Trophoblast cell (in vitro differentiated cells and primary cell): ENCODE results near the gene CD40.

ENCODE experiments used
- DNase-seq, 2 donors: peaks; one replicate each; pipeline ENCODE4 v3.0.0-alpha.2; 2016
- H2AFZ ChIP-seq: 2 replicates; pipeline ENCODE4 v1.6.1; 2013; ENCODE audit warnings: low read length, moderate library complexity, mild to moderate bottlenecking; ENCODE audit not compliant: insufficient read depth, poor library complexity
- H2AK5ac ChIP-seq: 2 replicates; pipeline ENCODE4 v1.6.1; 2013; ENCODE audit warnings: mild to moderate bottlenecking, low read length
- H2BK120ac ChIP-seq: 2 replicates; pipeline ENCODE4 v1.6.1; 2013; ENCODE audit warnings: low read length, mild to moderate bottlenecking, moderate library complexity; ENCODE audit not compliant: insufficient read depth, poor library complexity
- H2BK12ac ChIP-seq: 2 replicates; pipeline ENCODE4 v1.6.1; 2013; ENCODE audit warnings: mild to moderate bottlenecking, low read length, moderate library complexity
- H2BK5ac ChIP-seq: 2 replicates; pipeline ENCODE4 v1.6.1; 2013; ENCODE audit warnings: low read length, low read depth, moderate library complexity, mild to moderate bottlenecking; ENCODE audit not compliant: poor library complexity
- H3K14ac ChIP-seq: 2 replicates; pipeline ENCODE4 v1.6.1; 2013; ENCODE audit warnings: mild to moderate bottlenecking, low read length
- H3K18ac ChIP-seq: 2 replicates; pipeline ENCODE4 v1.6.1; 2013; ENCODE audit warnings: mild to moderate bottlenecking, low read length
- H3K23ac ChIP-seq: 2 replicates; pipeline ENCODE4 v1.6.1; 2013; ENCODE audit warnings: low read length
- H3K27ac ChIP-seq: 2 replicates; pipeline ENCODE4 v1.5.1; 2013; ENCODE audit warnings: low read depth, mild to moderate bottlenecking, inconsistent platforms, low read length, moderate library complexity
- H3K27me3 ChIP-seq: 2 replicates; pipeline ENCODE4 v1.6.1; 2013; ENCODE audit warnings: inconsistent platforms, mild to moderate bottlenecking, low read length, moderate library complexity; ENCODE audit not compliant: insufficient read depth
- H3K36me3 ChIP-seq, 2 experiments: 1 replicate in 1 of 2; 2 replicates in 1 of 2; pipeline ENCODE4 v1.6.1; 2013; ENCODE audit warnings: low read length in 2 of 2, mild to moderate bottlenecking in 2 of 2, moderate library complexity in 1 of 2; ENCODE audit not compliant: insufficient read depth in 2 of 2, control insufficient read depth in 1 of 2
- H3K4ac ChIP-seq: 2 replicates; pipeline ENCODE4 v1.6.1; 2013; ENCODE audit warnings: low read depth, mild to moderate bottlenecking, low read length, moderate library complexity
- H3K4me1 ChIP-seq, 2 experiments: 1 replicate in 1 of 2; 2 replicates in 1 of 2; pipeline ENCODE4 v1.6.1; 2013; ENCODE audit warnings: low read length in 2 of 2, mild to moderate bottlenecking in 2 of 2, moderate library complexity in 1 of 2; ENCODE audit not compliant: insufficient read depth in 2 of 2, control insufficient read depth in 1 of 2
- H3K4me2 ChIP-seq: 2 replicates; pipeline ENCODE4 v1.6.1; 2013; ENCODE audit warnings: inconsistent platforms, mild to moderate bottlenecking, low read length, moderate library complexity
- H3K4me3 ChIP-seq: 2 replicates; pipeline ENCODE4 v1.5.1; 2013; ENCODE audit warnings: mild to moderate bottlenecking, low read depth, low read length, inconsistent platforms
- H3K79me1 ChIP-seq: one replicate; pipeline ENCODE4 v1.6.1; 2013; ENCODE audit warnings: low read length
- H3K79me2 ChIP-seq: 2 replicates; pipeline ENCODE4 v1.6.1; 2013; ENCODE audit warnings: low read length, mild to moderate bottlenecking; ENCODE audit not compliant: control insufficient read depth, insufficient read depth, poor library complexity
- H3K9ac ChIP-seq: 2 replicates; pipeline ENCODE4 v1.6.1; 2013; ENCODE audit warnings: mild to moderate bottlenecking, low read length
- H3K9me3 ChIP-seq: 2 replicates; pipeline ENCODE4 v1.6.1; 2013; ENCODE audit warnings: low read depth, mild to moderate bottlenecking, control low read depth, inconsistent platforms, low read length; ENCODE audit not compliant: insufficient read depth
- H4K12ac ChIP-seq: 2 replicates; pipeline ENCODE4 v1.6.1; 2013; ENCODE audit warnings: low read depth, mild to moderate bottlenecking, low read length, moderate library complexity
- H4K8ac ChIP-seq: 2 replicates; pipeline ENCODE4 v1.6.1; 2013; ENCODE audit warnings: low read depth, mild to moderate bottlenecking, low read length, moderate library complexity
- H4K91ac ChIP-seq: one replicate; pipeline ENCODE4 v1.6.1; 2013; ENCODE audit warnings: low read depth, mild to moderate bottlenecking, low read length, moderate library complexity
- WGBS: extraction: QIAGEN DNeasy Blood & Tissue Kit; methylation state at CpG from one replicate; pipeline ENCODE4 v1.1.7; 2013; ENCODE audit warnings: missing lambda C conversion rate; ENCODE audit not compliant: insufficient read length, insufficient coverage; ENCODE audit errors: extremely low coverage; 5-methylcytosine and 5-hydroxymethylcytosine counted together

CD40 gene

DNA sequence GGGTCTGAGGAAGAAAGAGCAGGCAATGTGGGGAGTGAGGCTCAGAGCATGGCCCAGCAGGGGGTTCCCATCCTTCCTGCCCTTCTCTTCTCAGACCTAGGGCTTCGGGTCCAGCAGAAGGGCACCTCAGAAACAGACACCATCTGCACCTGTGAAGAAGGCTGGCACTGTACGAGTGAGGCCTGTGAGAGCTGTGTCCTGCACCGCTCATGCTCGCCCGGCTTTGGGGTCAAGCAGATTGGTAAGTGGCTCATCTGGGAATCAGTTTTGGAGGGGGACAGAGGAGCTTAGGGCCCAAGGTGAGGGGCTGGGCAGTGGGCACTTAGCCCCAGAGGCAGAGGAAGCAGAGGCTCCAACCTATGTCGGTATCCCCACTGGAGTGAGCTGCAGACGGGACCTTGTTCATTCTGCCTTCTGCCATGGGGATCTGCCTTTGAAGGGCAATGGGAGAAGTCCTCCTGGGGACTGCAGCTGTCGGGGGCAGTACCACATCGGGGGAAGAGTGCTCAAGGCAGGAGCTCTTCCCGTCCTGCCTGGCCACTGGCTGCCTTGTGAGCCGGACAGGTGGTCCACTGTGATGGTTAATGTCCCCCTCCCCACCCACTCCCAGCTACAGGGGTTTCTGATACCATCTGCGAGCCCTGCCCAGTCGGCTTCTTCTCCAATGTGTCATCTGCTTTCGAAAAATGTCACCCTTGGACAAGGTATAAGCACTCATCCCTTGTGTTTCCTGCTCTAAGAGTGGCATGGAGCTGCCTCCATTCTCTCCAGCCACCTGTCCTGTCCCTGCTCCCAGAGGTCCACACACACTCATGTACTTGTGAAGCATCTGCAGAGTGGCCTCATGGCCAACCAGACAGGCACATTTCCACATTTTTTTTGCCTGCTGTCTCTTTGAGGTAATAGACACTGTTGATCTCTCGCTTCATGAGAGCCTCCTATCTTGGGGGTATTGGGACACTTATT lies 4.7 kb downstream of the CD40 start:
- Histone ChIP-seq H4K8ac (peak overlapping the region; percentile 11), H3K18ac (peak overlapping the region; percentile 51), H2AK5ac (peak overlapping the region; percentile 22), H4K91ac (peak overlapping the region; percentile 71), H2BK12ac (peak overlapping the region; percentile 55), H3K4me1 (peaks cover 17 to 20% of the 10 kb centered on the region in 2 experiments), H3K36me3 (no peaks in the 10 kb centered on the region), H3K79me2 (peaks cover 3% of the 10 kb centered on the region), H3K27me3 (no peaks in the 10 kb centered on the region), H4K12ac (no peak overlapping the region), H3K79me1 (peaks cover 8% of the 10 kb centered on the region), H3K9me3 (no peaks in the 10 kb centered on the region), H3K14ac (peak overlapping the region; percentile 24), H2BK5ac (peak overlapping the region; percentile 43), H3K27ac (peak overlapping the region; percentile 9), H3K4me3 (no peak overlapping the region), H3K4me2 (peak overlapping the region; percentile 11), H3K9ac (no peak overlapping the region), H3K4ac (no peak overlapping the region), H2BK120ac (peak overlapping the region; percentile 41), H3K23ac (no peak overlapping the region), H2AFZ (no peak overlapping the region)
- no CpG with 5 or more reads among the region's 15 CpGs for WGBS
- peak; percentile 28 to 52 for DNase-seq

DNA sequence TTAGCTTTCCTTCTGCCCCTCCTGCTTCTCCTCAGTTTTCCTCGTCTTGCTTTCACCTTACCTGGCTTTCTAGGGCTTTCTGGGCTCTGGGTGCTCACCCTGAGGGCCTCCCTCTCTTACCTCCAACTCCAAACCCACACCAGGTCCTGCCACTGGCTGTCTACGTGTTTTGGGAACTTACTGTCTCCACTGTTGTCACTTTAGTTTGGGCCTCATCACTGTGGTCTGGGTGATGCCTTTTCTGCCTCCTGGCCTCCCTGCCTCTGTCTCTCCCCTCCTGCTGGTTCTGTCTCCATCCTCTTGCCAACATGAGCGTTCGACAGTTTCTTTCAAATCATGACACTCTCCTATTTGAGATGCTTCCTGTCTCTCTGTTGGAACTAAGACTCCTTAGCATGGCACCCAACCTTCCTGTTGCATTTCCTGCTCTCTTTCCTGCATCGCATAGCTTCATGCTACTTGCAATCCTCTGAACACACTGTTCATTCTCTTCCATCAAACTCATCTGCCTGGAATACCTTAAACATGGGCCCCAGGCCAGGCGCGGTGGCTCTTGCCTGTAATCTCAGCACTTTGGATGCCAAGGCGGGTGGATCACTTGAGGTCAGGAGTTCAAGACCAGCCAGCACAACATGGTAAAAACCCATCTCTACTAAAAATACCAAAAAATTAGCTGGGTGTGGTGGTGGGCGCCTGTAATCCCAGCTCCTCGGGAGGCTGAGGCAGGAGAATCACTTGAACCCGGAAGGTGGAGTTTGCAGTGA lies 5.5 kb downstream of the CD40 start:
- Histone ChIP-seq H2BK12ac (no peak overlapping the region), H4K91ac (no peak overlapping the region), H3K4me1 (peaks cover 16 to 19% of the 10 kb centered on the region in 2 experiments), H3K9ac (no peak overlapping the region), H3K4me2 (no peak overlapping the region), H2BK120ac (no peak overlapping the region), H3K36me3 (no peaks in the 10 kb centered on the region), H3K79me1 (peaks cover 8% of the 10 kb centered on the region), H3K27ac (no peak overlapping the region), H3K23ac (no peak overlapping the region), H4K8ac (no peak overlapping the region), H3K14ac (no peak overlapping the region), H3K18ac (no peak overlapping the region), H3K9me3 (no peaks in the 10 kb centered on the region), H3K79me2 (peaks cover 3% of the 10 kb centered on the region), H3K4ac (no peak overlapping the region), H2BK5ac (no peak overlapping the region), H4K12ac (no peak overlapping the region), H2AK5ac (no peak overlapping the region), H3K27me3 (no peaks in the 10 kb centered on the region), H3K4me3 (no peak overlapping the region), H2AFZ (no peak overlapping the region)
- WGBS, result no CpG with 5 or more reads among the region's 11 CpGs
- DNase-seq, result no peak

DNA sequence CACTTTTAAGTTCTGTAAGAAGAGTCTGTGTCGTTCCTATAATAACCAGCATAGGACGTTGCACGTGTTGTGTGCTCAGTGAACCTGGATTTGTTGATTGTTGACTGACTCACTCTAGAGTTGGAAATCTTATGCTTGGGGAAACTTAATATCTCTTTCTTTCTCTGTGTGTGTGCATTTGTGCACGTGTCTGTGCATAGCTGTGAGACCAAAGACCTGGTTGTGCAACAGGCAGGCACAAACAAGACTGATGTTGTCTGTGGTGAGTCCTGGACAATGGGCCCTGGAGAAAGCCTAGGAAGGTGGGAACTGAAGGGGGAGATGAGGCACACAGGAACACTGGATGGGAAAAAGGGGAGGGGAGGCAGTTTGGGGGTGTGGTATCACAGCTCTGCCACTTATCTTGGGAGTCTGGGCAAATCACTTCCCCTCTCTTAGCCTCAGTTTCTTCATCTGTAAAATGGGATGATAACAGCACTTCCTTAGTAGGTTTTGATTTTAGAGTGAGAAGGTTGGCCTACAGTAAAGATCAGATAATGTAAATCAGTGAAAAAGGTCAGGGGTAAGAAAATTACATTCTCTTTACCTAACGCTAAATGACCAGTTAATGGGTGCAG lies 8.4 kb downstream of the CD40 start:
- no peak overlapping the region for H2BK5ac ChIP-seq
- no peak overlapping the region for H3K4me2 ChIP-seq
- H3K9ac ChIP-seq, result peak overlapping the region; percentile 51
- no peak overlapping the region for H3K27ac ChIP-seq
- H4K91ac ChIP-seq, result no peak overlapping the region
- H4K8ac ChIP-seq, result no peak overlapping the region
- H3K4me1 ChIP-seq, result peaks cover 13 to 14% of the 10 kb centered on the region in 2 experiments
- no peak for DNase-seq
- H3K4me3 ChIP-seq, result no peak overlapping the region
- no peak overlapping the region for H2AFZ ChIP-seq
- H3K18ac ChIP-seq, result no peak overlapping the region
- no peak overlapping the region for H2BK120ac ChIP-seq
- peaks cover 8% of the 10 kb centered on the region for H3K79me1 ChIP-seq
- H3K79me2 ChIP-seq, result peaks cover 3% of the 10 kb centered on the region
- H2BK12ac ChIP-seq, result no peak overlapping the region
- no peaks in the 10 kb centered on the region for H3K9me3 ChIP-seq
- H4K12ac ChIP-seq, result no peak overlapping the region
- H3K14ac ChIP-seq, result no peak overlapping the region
- H2AK5ac ChIP-seq, result no peak overlapping the region
- H3K4ac ChIP-seq, result no peak overlapping the region
- no peaks in the 10 kb centered on the region for H3K36me3 ChIP-seq
- no CpG with 5 or more reads among the region's 5 CpGs for WGBS
- no peak overlapping the region for H3K23ac ChIP-seq
- no peaks in the 10 kb centered on the region for H3K27me3 ChIP-seq

DNA sequence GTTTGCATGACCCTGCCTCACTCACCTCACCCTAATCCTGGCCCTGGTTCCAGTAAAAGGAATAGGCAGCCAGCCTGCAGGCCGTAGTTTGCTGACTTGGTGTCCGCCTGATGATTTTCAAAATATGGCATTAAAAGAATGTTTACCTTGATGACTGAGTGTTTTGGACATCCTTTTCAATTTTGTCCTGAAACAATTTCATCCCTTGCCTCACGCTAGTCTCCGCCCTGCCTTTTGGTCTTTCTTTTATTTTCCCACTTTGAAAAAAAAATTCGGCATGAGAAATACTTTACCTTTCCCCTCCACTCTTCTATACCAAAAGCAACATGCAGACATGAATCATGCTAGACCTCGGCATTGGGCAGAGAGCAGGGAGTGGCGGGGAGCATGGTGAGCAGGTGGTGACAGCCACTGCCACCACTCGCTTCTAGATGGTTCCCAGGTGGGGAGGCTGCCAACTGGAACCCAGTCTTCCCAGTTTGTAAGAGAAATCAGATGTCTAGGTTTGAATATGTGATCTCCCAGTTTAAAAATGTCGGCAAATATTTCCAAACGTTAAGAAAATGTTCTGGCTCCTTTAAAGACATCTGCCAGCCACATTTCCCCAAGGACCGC lies 9.4 kb downstream of the CD40 start:
- Histone ChIP-seq H3K23ac (no peak overlapping the region), H3K4me2 (no peak overlapping the region), H2BK5ac (no peak overlapping the region), H3K27ac (no peak overlapping the region), H3K36me3 (no peaks in the 10 kb centered on the region), H3K14ac (no peak overlapping the region), H2BK12ac (no peak overlapping the region), H4K12ac (no peak overlapping the region), H2BK120ac (no peak overlapping the region), H2AK5ac (no peak overlapping the region), H3K27me3 (no peaks in the 10 kb centered on the region), H3K9ac (no peak overlapping the region), H4K8ac (no peak overlapping the region), H3K9me3 (no peaks in the 10 kb centered on the region), H3K4ac (no peak overlapping the region), H4K91ac (no peak overlapping the region), H3K79me1 (peaks cover 4% of the 10 kb centered on the region), H2AFZ (no peak overlapping the region), H3K79me2 (peaks cover 2% of the 10 kb centered on the region), H3K4me3 (no peak overlapping the region), H3K4me1 (peaks cover 6 to 7% of the 10 kb centered on the region in 2 experiments), H3K18ac (no peak overlapping the region)
- WGBS, result no CpG with 5 or more reads among the region's 11 CpGs
- DNase-seq, result peak; percentile 60 to 78
